NOMO-1 treated with dmso at 0.1 percent for 144 hours (cell line): ENCODE measurements around the gene KRT4.
"Not testable (repeated sequence)": the region's sequence is repeated elsewhere in the genome, so short reads cannot be mapped to it uniquely, and the experiment has no call there.

Source experiments
- DNase-seq: peaks from one replicate; lab custom pipeline; 2025; ENCODE audit not compliant: unreplicated experiment; lab: John Stamatoyannopoulos, UW

Gene KRT4

GRCh38 chr12:52808573-52809160 lies 5.2 kb downstream of the KRT4 start:
- no peak for DNase-seq

- no peak for DNase-seq
Measured at GRCh38 chr12:52807544-52808470, 6.1 kb downstream of the KRT4 start.

DNA sequence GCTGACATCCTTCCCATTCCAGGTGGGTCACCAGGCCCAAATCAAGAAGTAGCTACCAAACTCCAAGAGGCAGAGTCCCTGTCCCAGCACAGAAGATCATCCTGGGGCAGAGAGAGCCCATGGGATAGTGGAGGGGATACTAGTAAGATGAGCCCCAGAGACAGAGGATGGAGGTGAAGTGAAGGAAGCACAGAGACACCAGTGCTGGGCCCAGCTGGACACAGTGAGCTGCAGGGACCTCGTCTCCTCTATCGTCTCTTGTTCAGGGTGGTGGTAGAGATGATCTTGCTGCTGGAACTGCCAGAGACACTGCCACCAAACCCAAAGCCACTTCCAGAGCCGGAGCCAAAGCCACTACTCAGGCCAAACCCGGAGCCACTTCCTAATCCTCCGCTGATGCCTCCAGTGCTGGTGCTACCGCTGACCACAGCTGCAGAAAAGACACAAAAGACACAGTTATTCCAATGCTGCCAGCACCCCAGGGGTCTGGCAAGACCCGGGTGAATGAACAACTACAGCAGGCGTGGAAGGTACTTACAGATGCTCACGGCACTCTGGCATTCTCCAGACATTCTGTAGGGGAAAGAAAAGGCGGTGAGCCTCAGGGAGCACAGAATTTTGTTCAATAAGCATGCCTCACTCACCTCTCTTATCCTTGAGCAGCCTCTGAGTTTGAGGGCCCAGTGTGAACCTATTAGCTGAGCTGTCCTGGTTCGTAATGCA lies 6.9 kb downstream of the KRT4 start:
- no peak for DNase-seq

DNA sequence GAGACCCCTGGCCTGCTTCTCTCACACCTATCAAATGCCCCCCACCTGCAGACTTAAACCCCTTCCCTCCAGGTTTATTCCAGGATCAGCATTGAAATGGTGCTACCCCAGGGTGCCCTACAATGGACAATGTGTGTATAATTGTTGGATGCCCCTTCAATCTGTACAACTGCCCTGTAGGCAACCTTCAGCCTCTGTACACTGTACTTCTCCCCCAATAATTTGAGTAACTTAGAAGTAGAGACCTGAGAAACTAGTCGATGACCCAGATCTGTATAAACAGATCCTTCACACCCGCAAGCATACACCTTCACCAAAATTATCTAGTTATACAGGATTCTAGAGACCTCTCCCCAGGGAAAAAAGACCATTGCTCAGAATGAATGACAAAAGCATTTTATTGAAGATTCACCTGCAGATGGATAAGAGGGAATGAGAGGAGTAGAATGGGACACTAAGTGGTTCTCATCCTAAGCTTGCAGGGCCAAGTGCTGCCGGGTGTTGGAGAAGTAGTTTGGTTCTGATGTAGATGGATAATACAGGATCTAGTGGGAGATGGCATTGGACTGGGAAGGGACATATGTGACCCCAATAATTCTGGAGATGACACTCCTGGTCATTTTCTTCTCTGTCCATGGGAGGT lies 7.6 kb downstream of the KRT4 start:
- DNase-seq: no peak

DNA sequence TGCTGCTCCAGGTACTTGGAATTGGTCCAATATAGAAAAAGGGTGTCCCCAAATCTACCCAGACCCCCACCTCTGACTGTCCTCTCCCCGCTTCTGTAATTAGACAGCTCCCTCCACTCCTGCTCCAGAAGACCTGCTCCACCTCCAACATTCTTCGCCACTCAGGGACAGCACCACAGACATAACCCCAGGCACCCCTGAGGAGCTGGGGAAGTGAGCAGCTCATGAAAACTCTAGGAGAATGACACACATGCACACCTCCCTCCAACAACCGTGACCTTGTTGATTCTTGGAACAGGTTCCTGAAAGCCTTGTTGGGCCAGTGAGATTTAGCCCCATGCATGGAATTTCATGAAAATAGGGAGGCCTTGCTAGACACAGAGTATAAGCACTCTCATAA lies 8.2 kb downstream of the KRT4 start:
- DNase-seq: no peak

DNA sequence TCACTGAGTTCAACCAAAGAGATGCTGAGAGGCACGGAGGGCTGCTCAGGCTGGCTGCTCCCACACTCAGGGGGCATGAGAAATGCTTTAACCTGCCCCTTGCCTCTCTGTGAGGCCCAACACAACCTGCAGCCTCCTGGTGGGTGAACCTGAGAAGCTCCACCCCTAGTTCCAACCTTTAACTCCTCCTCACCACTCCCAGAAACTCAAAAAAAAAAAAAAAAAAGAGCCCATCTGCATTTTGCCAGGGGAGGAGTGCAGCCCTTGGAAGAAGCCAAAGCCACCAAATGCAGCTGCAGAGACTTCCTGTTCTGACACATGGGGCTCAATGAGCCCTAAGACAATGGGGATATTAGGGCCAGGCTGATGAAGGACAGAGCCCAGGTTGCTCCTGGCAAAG lies 8.9 kb downstream of the KRT4 start:
- DNase-seq: no peak

DNA sequence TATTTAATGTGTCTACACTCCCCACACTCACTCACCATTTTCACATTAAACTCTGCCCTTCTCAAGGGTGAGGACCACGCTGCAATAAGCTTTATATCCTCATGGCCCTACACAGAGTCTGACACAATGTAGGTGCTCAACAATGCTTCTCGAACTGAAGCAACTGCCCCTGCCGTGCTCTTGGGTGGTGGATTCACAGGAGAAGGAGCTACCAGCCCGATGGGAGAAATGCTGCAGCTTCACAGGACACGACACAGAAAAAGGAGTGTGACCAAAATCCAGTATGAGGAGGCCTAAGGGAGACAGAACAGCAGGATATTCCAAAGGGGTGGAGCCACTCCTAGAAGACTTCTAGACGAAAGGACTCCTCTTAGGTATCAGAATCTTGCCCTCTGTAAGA lies 11.5 kb downstream of the KRT4 start:
- DNase-seq: no peak

DNA sequence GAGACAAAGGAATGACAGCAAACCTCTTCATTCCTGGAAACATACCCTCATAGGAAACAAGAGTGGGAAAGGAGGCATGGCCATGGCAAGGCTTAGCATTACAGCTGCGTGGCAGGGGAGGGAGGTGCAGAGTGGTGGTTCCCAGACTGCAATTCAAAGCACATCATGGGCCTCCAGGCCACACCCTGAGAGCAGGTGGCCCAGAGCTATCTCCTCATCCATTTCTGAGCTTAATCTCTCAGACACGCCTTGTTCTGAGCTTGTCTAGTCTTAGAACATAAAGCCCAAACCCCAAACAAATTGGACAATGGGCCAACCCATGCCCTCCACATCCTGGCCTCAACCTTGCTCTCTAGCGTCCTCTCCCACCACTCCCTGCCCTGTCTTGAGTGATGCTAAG lies 12.1 kb downstream of the KRT4 start:
- DNase-seq: no peak

- DNase-seq: no peak
Measured at GRCh38 chr12:52800259-52800917, 13.5 kb downstream of the KRT4 start.

DNA sequence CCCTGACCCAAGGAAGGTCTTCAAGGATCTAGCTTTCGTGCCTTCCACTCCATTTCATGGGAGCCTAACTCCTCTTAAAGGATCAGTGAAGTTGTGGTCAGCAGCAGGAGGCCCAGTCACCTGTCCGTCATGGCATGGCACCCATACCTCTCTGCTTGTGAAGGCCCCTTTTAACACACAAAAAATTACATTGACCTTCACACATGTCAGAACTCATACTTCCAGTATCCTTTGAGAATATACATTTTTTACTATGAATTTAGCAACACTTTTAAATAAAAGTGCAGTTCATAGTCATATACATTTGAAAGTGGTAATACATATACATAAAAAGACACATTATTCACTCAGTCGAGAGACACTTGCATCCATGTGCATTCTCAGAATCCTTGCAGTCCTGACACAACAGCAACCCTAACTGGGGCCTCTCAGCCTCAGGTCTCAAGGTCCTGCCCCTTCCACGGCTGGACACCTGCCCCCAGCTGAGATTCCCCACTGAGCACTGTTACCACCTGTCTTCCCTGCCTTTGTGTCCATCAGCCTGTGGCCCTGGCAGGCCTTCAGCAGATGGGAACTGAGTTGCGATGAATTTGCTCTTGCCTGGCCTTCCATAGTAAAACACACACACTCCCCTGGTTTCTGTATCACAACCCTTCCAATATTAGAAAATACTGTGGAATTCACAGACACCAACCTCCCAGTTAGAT lies 14.3 kb downstream of the KRT4 start:
- no peak for DNase-seq

- DNase-seq: no peak
Measured at GRCh38 chr12:52798671-52799504, 15.0 kb downstream of the KRT4 start.

- no peak for DNase-seq
Measured at GRCh38 chr12:52798003-52798670, 15.8 kb downstream of the KRT4 start.

- DNase-seq: no peak
Measured at GRCh38 chr12:52797529-52797894, 16.4 kb downstream of the KRT4 start.

GRCh38 chr12:52796839-52797528 lies 16.9 kb downstream of the KRT4 start:
- DNase-seq: no peak

DNA sequence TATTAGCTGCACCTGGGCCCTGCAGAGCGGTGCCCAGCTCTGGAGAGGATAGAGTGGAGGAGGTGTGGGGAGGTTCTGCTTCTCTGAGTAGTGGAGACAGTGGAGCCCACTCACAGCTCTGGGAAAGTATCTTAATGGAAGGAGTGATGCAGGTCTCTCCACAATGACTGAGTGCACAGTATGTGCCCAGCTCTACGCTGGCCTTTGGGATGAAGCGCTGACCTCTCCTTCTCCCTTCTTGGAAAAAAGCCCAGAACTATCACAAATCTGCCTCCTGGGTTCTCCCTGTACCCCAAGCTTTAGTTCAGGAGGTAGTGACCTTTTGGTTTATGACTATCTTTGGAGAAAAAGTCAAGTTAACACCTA lies 17.5 kb downstream of the KRT4 start:
- no peak for DNase-seq

GRCh38 chr12:52795694-52796428 lies 18.1 kb downstream of the KRT4 start, which contains the start of gene KRT3:
KRT3 (minus strand) TSS chr12:52796117; CDS start chr12:52796042, 75 bp downstream.
- DNase-seq: no peak

GRCh38 chr12:52795332-52795674 lies 18.6 kb downstream of the KRT4 start:
- DNase-seq: not testable (repeated sequence)
